ENCODE data around the gene C10orf67.

- TF ChIP-seq CTCF (IDR thresholded peaks at IDR 0.05) = no peak
- TF ChIP-seq POLR2A (IDR thresholded peaks at IDR 0.05) = no peak
These were observed 1.3 kb upstream of the C10orf67 start for GRCh38 chr10:23345861-23346260.

Data from sigmoid colon (tissue), 3 donors.